Measurements from ENCODE around the gene OTOA. TPM values are rescaled to one million over a fixed set of nuclear protein-coding genes. Genes with fewer than 3 reads are reported as not detected.

OTOA gene
- total RNA-seq, 1 donor from 2014 or later = not detected

GRCh38 chr16:21703589-21704174, 39.9 kb downstream of the OTOA start:
- Histone ChIP-seq H3K27ac (no peak overlapping the region), H3K9me3 (no peaks in the 10 kb centered on the region), H3K27me3 (no peaks in the 10 kb centered on the region), H3K4me3 (no peak overlapping the region), H3K36me3 (no peaks in the 10 kb centered on the region), H3K4me1 (no peaks in the 10 kb centered on the region)
- intact Hi-C loops (cut with DNase I) = no loop called here
- TF ChIP-seq POLR2A (IDR thresholded peaks at IDR 0.05) (no peak), POLR2AphosphoS5 (IDR thresholded peaks at IDR 0.05; ENCODE audit: insufficient read depth in 1 of 2, low read depth in 1 of 2) (no peak), CTCF (IDR thresholded peaks at IDR 0.05) (no peak)
- no peak for DNase-seq (ENCODE audit: extremely low spot score in 2 of 2)

- H3K4me3 ChIP-seq = no peak overlapping the region
- TF ChIP-seq CTCF (IDR thresholded peaks at IDR 0.05) (no peak), POLR2AphosphoS5 (IDR thresholded peaks at IDR 0.05; ENCODE audit: insufficient read depth in 1 of 2, low read depth in 1 of 2) (no peak), POLR2A (IDR thresholded peaks at IDR 0.05) (no peak)
- H3K27ac ChIP-seq = no peak overlapping the region
- H3K4me1 ChIP-seq = no peaks in the 10 kb centered on the region
- no peak for DNase-seq (ENCODE audit: extremely low spot score in 2 of 2)
- intact Hi-C loops (cut with DNase I) = no loop called here
- no peaks in the 10 kb centered on the region for H3K27me3 ChIP-seq
- no peaks in the 10 kb centered on the region for H3K9me3 ChIP-seq
- H3K36me3 ChIP-seq = no peaks in the 10 kb centered on the region
These were observed 40.5 kb downstream of the OTOA start for GRCh38 chr16:21704266-21704665.

- H3K4me1 ChIP-seq = no peaks in the 10 kb centered on the region
- H3K9me3 ChIP-seq = no peaks in the 10 kb centered on the region
- no peaks in the 10 kb centered on the region for H3K36me3 ChIP-seq
- intact Hi-C loops (cut with DNase I) = no loop called here
- no peak for TF ChIP-seq POLR2A (IDR thresholded peaks at IDR 0.05)
- TF ChIP-seq POLR2AphosphoS5 (IDR thresholded peaks at IDR 0.05; ENCODE audit: insufficient read depth in 1 of 2, low read depth in 1 of 2) = no peak
- TF ChIP-seq CTCF (IDR thresholded peaks at IDR 0.05) = no peak
- DNase-seq (ENCODE audit: extremely low spot score in 2 of 2) = no peak
- H3K27me3 ChIP-seq = no peaks in the 10 kb centered on the region
- no peak overlapping the region for H3K27ac ChIP-seq
- H3K4me3 ChIP-seq = no peak overlapping the region
These were observed 41.0 kb downstream of the OTOA start for GRCh38 chr16:21704733-21705132.

- Histone ChIP-seq H3K4me1 (no peaks in the 10 kb centered on the region), H3K27me3 (no peaks in the 10 kb centered on the region), H3K9me3 (no peaks in the 10 kb centered on the region), H3K36me3 (no peaks in the 10 kb centered on the region), H3K27ac (no peak overlapping the region), H3K4me3 (no peak overlapping the region)
- TF ChIP-seq POLR2AphosphoS5 (IDR thresholded peaks at IDR 0.05; ENCODE audit: insufficient read depth in 1 of 2, low read depth in 1 of 2) (no peak), CTCF (IDR thresholded peaks at IDR 0.05) (peak; percentile 28 to 75 (median 59))
- intact Hi-C loops (cut with DNase I) = no loop called here
- no peak for DNase-seq (ENCODE audit: extremely low spot score in 2 of 2)
These were observed 44.9 kb downstream of the OTOA start for GRCh38 chr16:21708533-21709115.

GRCh38 chr16:21710938-21711337, 47.2 kb downstream of the OTOA start:
- Histone ChIP-seq H3K27ac (no peak overlapping the region), H3K4me3 (no peak overlapping the region), H3K27me3 (no peaks in the 10 kb centered on the region), H3K4me1 (no peaks in the 10 kb centered on the region), H3K36me3 (no peaks in the 10 kb centered on the region), H3K9me3 (no peaks in the 10 kb centered on the region)
- no peak for TF ChIP-seq POLR2AphosphoS5 (IDR thresholded peaks at IDR 0.05; ENCODE audit: insufficient read depth in 1 of 2, low read depth in 1 of 2)
- no peak for TF ChIP-seq CTCF (IDR thresholded peaks at IDR 0.05)
- no peak for TF ChIP-seq POLR2A (IDR thresholded peaks at IDR 0.05)
- intact Hi-C loops (cut with DNase I) = no loop called here
- DNase-seq (ENCODE audit: extremely low spot score in 2 of 2) = no peak

Data from vagina (tissue), 2 donors.